A172 (cell line): ENCODE data around the gene SSBP4. TPM values are rescaled to one million over a fixed set of nuclear protein-coding genes. Genes with fewer than 3 reads are reported as not detected.

Experiments used
- DNase-seq: peaks from one replicate; pipeline ENCODE4 v3.0.0-alpha.2; 2015; ENCODE audit warnings: low spot score
- total RNA-seq: library from RNA; depleted of rRNA; stranded (reverse); fragments of >200 nt; shearing (Covaris generic); gene quantifications from 2 replicates; pipeline ENCODE4 v1.2.3, GENCODE V29; 2014

The SSBP4 gene
- total RNA-seq, 1 experiment from 2014 or later = 88.7 TPM

- no peak for DNase-seq
These were observed 25.3 kb downstream of the SSBP4 start for GRCh38 chr19:18444513-18444912.

GRCh38 chr19:18445262-18445948, 26.2 kb downstream of the SSBP4 start:
- no peak for DNase-seq

DNA sequence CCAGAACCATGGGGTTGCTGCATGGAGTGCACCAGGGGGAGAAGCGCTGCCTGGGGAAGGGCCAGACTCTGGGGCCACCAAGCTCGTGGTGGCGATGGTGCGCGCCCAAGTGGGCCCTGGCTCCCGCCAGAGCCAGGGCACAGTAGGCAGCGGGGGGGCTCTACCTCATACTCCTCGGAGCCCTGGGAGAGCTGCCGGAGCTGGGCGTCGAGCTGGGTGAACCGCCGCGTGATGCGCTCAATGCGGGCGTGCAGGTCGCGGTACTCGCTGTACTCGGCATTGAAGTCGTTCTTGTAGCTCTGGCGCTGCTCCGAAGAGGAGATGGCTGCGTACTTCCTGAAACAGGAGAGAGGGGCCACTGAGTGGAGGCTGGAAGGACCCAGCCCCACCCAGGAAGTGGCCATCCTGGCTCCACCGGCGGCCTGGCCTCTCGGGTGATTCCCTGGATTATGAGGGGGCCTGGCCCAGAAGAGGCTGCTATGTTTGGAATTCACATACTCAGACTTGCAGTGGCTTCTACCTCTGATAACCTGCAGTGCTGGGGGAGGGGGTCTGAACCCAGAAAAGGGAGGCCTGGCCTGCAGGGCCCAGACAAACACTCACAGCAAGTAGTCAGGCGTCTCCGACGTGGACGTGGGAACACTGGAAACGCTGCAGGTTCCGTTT, 27.1 kb downstream of the SSBP4 start:
- peak; percentile 63 for DNase-seq

DNA sequence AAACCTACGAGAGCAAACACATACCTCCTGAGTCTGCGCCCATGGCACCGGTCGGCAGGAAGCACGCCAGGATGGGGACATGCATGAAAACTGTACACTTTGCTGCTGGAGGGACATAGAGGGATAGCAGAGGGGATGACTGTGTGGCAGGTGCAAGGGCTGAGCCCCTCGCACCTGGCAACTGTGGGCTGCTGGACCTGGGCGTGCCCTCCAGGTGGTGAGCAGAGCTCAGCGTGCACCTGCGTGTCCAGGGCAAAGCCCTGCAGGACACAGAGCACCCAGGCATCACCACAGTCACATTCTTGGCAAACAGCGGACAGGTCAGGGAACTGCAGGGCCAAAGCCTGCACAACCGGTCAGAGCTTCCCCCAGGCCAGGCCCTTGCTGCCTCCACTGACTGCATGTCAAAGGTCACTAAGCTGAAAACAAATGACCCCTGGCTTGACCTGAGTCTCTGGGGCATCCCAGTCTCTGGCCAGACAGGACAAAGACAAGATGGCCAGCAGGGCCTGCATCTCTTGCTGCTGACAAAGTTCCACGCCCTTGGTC, 27.7 kb downstream of the SSBP4 start:
- DNase-seq = no peak

- no peak for DNase-seq
These were observed 30.4 kb downstream of the SSBP4 start for GRCh38 chr19:18449552-18449951.

DNA sequence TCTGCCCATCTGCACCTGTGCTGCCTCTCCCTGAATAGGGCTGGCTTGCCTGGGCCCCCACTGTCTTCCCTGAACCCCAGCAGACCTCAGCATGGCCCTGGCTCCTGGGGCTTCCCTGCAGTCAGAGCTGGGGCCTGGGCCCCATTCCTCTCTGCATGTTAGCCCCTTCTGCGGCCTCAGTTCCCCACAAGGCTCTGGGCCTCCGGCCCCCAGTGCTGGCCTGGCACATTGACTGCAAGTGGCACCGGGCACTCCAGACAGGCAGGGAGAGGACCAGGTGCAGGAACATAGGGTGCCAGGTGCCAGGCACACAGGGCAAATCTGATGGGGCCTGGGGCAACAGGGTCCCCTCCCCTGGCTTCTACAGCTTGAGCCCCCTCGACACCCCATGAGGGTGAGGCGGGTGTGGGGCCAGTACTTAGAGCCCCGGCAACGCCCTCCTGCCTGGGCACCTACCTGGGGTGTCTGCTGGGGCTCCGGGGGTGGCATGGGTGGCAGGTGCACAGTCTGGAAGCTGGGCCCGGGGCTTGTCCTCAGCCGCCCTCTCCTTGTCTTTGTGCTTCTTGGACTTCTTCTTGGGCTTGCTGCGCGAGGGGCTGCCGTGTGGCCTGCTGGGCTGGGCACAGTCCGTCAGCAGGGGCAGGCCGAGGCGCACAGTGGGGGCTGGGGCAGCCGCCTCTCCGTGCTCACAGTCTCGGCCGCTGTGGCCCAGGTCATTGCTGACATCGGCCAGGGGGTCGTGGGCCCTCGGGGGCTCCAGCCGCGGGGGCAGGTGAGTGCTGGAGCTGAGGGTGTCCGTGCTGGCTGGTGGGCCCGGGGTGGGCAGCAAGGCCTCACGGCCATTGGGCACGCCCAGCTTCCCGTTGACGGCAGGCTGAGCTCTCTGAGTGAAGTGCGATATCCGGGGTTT, 31.1 kb downstream of the SSBP4 start:
- DNase-seq = no peak

GRCh38 chr19:18450931-18451836, 32.0 kb downstream of the SSBP4 start:
- DNase-seq = peak; percentile 70

- DNase-seq = no peak
These were observed 33.2 kb downstream of the SSBP4 start for GRCh38 chr19:18452386-18452785.

DNA sequence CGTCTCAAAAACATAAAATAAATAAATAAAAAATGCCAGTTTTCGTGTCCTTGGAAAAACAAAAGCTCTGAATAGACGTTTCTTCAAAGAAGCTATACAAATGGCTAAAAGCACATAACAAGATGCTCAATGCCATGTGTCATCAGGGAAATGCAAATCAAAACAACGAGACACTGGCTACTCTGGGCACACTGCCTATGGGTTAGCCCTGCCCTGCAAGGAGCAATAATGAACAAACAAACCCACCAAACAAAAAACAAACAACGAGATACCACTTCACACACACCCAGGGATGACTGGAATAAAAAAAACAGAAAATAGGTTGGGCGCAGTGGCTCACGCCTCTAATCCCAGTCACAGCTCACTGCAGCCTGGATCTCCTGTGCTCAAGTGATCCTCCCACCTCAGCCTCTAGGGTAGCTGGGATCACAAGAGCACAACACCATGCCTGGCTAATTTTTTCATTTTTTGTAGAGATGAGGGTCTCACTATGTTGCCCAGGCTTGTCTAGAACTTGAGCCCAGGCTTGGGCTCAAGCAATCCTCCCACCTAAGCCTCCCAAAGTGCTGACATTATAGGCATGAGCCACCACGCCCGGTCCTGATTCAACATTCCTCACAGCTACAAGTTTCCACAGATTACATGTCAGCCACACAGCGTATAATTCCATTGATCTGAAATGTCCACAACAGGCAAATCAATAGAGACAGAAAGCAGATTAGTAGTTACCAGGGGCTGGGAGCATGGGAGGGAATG, 34.2 kb downstream of the SSBP4 start:
- DNase-seq = peak; percentile 49

DNA sequence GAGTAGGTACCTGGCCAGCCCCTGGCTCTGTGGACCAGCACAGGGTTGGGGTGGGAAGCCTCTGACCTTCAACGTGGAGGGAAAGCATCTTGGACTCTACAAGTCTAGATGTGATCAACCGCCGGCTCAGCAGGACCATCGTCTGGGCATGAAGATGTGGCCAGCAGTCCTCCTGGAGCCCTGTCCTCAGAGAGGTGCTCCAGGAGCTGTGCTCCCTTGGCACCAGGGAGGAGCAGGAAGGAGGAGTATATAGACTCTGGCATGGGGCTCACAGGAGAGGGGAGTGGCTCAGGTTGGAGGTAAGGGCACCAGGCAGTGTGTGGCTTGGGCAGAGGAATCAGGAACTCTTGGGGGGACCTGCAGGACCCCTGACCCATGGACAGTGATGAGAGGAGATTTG, 37.1 kb downstream of the SSBP4 start:
- no peak for DNase-seq

DNA sequence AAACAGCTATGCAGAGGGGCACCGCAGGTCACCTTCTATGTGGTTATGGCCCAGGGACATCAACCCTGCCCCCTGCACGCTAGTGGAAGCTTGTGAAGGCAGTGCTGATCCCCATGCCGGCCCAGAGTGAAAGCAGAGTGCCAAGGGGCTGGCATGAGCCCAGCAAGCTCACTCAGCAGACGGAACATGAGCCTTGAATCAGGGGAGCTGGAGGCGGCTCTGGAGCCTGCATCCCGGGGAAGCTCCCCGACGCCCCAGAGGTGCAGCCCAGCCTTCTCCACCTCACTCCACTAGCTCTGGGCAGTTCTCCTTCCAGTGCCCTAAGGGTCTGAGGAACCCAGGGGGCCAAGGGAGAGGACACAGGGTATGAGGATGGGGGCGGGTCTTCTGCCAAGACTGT, 37.8 kb downstream of the SSBP4 start:
- DNase-seq = no peak

DNA sequence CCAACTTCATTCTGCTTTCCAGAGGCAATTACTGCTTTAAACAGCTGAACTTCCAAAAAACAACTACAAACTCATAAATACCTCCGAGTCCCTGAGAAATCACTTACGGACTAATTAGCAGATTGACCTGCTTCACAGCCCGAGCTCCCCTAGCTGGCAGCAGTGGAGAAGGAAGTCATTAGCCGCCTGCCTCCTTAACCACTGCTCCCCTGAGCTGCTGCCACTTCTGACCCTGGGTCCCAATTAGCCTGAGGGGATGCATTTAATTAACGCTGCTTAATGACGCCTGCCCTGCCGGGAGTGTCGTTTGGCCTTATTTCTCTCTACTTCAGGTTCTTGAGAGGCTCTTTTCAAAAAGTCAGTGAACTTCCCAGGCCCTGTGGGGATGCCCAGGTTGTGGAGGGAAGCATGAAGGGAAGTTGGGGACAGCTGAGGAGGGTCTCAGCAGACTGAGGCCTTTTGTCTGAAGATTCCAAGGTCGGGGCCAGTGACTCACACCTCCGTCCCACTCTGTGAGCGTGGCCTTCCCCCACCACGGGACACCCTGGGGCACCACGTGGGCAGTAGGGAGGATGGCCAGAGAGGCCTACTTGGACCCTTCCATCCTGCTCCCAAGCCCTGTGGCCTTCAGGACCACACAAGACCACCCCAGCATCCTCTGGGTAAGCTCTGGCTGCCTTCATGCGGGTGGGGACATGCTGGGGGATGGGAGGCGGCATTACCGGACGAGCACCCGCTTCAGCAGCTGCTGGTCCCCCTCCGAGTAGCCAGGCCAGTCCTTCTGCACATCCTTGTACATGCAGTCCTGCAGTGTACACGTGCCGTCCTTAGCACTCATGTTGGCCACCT, 38.5 kb downstream of the SSBP4 start:
- no peak for DNase-seq

- no peak for DNase-seq
These were observed 41.7 kb downstream of the SSBP4 start for GRCh38 chr19:18460900-18461299.

GRCh38 chr19:18461471-18461870, 42.3 kb downstream of the SSBP4 start:
- no peak for DNase-seq

- DNase-seq = peak; percentile 95
These were observed 45.4 kb downstream of the SSBP4 start for GRCh38 chr19:18464646-18465045.

DNA sequence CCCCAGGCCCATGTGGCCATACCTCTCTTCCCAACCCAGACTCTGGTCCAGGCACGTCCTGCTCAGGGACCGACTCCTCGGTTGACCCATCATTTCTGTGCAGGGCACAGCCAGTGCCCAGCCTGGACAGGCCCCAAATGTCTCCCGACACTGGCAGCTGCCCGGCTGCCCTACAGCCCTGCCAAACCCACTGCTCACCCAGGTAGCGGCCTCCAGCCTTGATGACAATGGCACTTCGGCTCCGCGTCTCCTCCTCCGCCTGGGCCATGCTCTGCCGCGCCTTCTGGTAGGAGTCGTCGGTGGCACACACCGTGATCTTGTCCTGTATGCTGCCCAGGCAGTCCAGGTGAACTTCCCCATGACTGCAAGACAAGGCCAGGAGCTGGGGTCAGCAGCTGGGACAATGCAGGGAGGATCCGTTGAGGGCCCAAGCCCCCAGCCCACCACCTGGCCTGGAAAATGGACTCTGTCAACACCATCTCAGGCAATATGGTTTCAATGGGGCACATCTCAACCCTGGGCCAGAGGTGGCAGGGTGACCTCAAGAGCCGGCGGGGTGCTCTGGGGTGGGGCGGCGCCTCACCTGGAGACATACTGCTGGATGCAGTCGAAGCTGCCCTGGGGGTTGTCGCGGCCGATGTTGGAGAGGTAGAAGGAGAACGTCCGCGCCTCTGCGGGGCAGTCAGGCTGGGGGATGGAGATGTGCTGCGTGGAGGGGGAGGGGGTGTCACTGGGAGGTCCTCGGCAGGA, 46.2 kb downstream of the SSBP4 start:
- no peak for DNase-seq

- DNase-seq = no peak
These were observed 46.8 kb downstream of the SSBP4 start for GRCh38 chr19:18465964-18466339.

GRCh38 chr19:18466354-18466753, 47.2 kb downstream of the SSBP4 start:
- DNase-seq = no peak

DNA sequence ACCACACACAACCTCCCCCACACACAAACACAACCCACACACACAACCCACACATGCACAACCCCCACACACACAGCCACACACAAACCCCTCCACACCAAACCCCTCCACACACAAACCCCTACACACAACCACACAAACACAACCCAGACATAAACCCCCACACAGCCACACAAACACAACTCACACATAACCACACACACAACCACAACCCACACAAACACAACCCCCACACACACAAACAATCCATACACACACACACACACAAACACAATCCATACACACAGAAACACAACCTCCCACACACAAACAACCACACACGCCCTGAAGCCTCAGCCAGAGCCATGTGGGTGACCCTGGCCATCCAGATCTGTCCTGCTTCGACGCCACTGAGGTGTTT, 48.8 kb downstream of the SSBP4 start:
- no peak for DNase-seq
